GM21786 (cell line): ENCODE results near the gene ATP8B4.

Experiments used
- ATAC-seq: cut with Tn5 transposase; IDR thresholded peaks from one replicate; pipeline ENCODE4 v1.9.1; 2021; ENCODE audit not compliant: unreplicated experiment

ATP8B4 gene

DNA sequence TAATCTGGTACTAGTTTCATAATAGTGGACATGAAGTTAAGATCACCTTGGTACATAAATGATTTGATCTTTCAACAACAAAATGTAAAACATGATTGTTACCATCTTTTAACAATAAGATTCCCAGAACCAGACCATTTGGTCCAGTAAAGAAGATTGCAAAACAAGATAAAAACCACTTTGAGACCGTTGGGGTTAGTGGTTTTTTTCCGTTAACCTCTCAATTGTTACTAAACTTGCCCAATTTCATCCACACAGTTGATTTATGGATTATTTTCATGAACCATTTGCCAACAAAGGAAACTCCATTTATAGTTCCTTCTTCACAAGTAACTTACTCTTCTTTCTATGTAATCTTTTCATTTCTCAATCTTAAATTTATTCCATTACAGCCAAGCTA is 53.8 kb downstream of the ATP8B4 start:
- ATAC-seq = no peak

DNA sequence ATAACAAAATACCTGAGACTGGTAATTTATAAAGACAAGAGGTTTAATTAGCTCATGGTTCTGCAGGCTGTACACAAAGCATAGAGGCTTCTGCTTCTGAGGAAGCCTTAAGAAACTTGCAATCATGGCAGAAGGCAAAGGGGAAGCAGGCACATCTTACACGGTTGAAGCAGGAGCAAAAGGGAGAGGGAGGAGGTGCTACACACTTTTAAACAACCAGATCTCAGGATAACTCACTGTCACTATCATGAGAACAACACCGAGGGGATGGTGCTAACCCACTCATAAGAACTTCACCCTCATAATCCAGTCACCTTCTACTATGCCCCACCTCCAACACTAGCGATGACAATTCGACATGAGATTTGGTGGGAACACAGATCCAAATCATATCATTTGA is 54.4 kb downstream of the ATP8B4 start:
- no peak for ATAC-seq

DNA sequence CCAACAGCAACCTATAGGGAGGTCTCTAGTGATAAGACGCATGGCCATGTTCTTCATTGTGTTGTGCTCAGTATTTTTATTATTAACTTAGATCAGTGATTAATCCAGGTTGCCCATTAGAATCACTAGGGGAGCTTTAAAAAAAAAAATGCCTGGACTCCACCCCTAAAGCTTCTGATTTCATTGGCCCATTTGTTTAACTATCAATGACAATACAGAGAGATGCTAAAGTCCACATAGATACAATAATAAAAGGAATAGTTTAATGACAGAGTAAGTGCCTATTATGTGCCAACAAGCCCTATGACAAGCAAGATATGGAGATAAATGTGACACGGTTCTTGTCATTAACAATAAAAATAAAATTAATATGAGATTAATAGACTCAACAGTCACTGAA is 55.8 kb downstream of the ATP8B4 start:
- ATAC-seq = no peak

DNA sequence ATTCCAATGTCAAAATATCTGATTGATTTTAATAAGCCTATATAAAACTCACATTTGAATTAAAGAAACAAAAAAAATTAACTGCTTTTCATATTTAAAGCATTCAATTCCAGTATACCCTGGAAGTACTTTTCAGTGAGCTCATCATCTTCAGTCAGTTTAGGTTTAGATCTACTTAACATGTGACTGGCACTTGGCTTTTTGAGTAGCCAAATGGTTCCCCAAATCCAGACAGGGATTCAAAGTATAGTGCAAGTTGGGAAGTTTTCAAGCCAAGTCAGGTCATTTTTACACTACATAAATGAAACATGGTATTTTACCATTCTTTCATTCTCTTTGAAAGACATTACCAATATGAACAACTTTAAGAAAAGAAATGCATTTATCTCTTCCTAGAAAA is 57.5 kb downstream of the ATP8B4 start:
- ATAC-seq = no peak

DNA sequence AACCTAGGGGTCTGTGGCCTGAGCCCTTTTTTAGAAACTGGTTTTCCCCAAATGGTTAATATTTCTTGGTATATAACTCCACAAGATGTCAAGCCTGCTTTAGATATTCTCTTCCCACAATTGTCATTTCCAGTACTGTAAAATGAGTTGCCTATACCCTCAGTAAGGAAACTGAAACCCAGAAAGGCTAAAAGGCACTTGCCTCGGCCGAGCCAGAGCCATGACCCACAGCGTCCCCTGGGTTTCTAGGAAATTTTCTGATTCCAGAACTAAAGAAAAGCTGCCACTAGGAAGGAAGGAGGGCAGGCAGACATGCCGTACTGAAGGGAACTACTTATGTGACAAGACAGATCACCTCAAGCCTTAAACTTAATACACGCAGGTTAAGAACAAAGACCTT is 59.1 kb downstream of the ATP8B4 start:
- ATAC-seq = no peak

DNA sequence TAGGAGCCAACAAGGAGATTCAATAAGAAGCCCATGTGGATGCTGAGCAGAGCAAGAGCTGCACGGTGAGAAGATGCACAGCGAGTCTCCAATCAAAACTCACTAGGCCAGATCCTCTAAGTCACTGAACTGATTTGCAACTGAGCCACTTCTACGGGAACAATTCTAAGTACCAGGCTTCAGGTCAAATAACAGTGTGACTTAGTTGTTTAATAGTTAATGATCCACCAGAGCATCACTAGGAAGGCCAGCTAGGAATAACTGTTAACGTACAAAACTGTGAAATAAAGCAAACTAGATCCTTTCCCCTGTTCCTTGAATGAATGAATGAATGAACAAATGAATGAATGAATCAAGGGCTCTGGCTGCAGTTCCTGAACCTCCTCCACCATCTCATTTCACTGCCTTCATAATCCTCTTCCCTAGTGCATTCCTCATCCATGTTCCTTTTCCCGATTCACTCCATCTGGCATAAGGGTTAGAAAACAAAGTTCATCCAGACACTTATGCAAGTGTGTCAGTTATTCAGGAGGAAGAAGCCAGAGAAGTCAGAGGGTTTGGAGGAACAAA is 59.7 kb downstream of the ATP8B4 start:
- ATAC-seq = no peak

DNA sequence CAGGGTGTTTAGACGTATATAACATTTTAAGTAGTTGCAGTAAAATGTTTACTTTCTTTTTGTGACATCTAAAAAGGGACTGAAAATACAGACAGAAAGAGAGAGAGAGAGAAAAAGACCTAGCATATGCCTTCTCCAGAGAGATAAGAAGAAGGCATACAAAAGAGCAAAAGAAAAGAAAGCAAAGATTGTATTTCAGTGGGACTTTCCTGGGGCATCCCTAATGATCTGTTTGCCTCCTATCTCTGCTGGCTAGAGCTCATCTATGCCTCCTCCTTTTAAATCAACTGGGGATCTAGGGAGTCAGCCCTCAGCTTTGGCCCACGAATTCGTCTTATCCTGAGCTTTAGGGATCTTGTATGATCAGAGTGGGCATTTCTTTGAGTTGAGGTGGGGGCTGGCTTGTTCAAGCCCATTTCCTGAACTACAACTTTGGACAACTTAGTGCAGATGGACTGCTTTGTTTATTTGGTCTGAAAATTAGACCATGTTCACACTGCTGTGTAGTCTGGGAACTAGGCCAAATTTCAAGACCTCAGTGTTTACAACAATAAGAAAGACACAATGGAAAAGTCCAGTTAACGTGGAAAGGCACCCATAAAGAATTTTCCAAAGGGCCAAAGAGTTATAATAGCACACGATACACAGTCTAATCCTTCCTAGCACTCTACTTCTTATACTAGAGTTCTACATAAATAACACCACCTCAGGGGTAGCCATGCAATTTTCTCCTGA is 61.0 kb downstream of the ATP8B4 start:
- no peak for ATAC-seq

DNA sequence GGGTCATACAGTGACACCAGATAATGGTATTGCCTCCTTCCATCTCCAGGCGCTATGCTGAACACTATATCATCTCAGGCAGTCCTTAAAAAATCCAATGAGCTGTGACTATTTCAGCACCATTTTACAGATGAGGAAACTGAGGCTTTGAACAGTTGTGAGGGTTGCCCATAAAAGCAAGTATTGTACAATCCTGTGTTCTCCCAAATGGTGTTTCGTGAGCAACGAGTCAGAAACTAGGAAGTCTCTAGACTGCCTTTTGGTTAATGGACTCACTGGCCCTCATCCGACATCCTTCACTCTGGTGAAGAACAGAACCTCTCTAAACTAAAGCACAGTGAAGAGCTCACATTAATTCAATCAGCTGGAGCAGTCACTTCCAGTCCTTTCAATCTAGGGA is 61.8 kb downstream of the ATP8B4 start:
- ATAC-seq = no peak

DNA sequence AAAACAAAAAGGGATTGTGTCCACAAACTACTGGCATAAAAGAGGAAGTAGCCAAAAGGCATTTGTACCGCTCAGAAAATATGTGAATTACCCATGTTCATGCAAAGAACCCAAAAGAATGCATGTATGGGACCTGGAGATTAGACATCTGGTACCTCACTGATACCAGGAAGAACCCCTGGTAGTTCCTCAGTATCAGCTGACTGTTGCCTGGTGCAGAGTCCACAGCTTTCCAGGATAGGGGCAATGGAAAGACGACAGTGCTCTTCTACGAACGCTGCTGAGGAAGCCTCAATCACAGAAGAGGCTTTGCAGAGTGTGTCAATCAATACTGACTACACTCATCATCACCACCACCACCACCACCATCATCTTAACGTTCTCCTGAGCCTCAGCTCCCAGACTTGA is 63.3 kb downstream of the ATP8B4 start:
- no peak for ATAC-seq

DNA sequence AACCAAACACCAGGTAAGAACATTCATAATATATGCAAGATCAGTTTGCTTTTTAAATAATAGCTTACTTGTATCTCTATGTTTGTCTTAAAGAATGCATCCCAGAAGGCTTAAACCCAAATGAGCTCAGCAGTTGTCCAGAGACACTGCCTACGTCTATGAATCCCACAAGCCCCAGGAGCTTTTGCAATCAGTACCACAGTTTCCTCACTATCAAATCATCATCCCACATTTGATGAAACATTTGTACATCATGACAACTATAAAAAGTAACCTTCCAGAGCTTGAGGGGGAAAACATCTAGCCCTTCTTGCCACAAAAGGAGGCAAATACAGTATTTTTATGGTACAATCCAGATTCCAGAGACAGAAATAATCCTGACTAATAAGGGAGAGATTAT is 63.7 kb downstream of the ATP8B4 start:
- no peak for ATAC-seq

DNA sequence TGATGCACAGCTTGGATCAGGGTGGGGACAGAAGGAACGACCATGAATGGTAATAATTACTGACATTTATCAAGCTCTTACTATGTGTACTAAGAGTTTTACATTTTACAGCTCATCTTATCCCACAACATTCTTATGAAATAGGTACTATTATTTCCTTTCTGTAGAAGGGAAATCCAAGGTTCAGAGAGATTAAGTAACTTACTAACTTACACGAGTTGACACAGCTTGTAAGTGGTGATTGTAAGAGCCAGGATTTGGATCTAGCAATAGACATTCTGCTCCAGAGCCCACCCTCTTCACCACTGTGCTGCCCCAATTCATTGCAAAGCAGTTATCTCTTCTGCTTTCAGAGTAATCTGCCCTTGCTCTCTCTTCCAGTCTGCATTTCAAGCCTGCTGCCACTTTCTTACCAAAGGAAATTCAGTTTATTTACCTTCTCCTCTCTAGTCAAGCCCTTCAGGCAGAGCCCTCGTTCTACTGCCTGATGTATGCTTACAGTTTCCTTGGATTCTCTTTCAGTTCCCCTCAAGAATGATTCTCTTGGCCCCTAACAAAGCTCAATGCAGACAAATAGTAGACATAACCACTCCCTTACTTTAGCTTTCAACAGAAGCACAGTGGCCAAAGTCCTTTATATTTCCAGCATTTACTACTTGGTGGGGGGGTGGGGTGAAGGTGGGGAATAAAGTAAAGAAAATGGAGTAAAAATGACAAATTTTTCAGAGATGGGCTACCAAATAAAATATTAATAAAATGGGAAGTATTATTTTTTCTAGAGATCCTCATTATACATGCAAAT is 65.8 kb downstream of the ATP8B4 start:
- ATAC-seq = no peak

DNA sequence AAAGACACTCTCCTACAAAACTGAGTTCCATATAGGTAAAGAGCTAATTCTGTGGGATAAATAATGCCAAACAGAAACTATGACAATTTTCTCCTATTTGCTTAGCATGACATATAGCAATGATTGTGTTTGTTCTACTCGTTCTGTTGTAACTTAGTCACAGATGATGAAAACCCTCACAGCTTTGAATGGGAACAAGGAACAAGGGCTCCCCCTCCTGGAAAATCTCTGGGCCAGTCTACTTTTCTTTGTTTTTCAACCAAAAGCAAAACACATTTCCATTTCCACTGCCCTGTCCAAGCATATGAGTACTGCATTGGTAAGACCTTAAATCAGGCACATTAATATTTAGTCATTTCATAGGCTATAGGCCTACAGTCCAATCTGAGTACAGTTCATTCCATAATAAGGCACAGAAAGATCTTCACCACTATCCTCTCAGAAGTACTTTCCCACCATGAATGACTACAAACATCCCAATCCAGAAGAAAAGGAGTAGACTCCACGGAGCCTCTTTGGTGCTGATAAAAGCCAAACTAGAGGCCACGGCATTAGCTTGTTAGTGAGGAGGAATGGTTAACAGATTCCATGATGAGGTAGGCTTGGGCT is 67.1 kb downstream of the ATP8B4 start:
- no peak for ATAC-seq

DNA sequence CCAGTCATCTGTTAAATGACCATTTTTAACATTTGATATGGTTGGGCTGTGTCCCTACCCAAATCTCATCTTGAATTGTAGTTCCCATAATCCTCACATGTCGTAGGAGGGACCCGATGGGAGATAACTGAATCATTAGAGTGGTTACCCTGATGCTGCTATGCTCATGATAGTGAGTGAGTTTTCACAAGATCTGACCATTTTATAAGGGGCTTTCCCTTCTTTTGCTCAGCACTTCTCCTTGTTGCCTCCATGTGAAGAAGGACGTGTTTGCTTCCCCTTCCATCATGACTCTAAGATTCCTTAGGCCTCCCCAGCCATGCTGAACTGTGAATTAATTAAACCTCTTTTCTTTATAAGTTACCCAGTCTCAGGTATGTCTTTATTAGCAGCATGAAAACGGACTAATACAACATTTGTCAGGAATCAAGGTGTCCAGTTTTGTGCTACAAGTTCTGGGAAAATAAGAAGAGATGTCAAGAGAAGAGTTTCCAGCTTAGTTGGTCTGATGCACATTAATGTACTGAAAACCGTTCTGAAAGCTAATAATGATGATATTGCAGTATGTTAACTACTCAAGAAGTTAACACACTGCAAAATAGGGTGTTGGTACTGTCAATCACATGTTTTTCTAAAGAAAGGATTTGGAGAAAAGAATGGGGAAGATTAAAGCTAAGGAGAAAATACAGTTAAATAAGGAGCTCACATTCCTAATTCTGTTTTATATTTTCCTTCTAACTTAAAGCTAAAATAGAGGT is 67.9 kb downstream of the ATP8B4 start:
- ATAC-seq = no peak

DNA sequence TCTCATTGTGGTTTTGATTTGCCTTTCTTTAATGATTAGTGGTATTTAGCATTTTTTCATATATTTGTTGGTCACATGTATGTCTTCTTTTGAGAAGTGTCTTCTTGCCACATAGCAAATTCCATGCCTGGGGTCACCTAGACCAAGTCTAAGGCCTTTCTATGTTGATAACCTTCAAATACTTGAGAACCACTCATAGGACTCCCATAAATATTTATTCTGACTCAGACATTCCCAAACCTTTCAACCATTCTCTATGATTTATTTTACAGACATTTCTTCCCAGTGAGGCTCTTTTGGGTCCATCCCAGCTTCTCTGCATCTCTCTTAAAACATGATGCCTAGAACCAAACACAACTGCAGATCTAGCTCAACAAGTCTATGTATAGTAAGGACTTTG is 69.2 kb downstream of the ATP8B4 start:
- no peak for ATAC-seq

DNA sequence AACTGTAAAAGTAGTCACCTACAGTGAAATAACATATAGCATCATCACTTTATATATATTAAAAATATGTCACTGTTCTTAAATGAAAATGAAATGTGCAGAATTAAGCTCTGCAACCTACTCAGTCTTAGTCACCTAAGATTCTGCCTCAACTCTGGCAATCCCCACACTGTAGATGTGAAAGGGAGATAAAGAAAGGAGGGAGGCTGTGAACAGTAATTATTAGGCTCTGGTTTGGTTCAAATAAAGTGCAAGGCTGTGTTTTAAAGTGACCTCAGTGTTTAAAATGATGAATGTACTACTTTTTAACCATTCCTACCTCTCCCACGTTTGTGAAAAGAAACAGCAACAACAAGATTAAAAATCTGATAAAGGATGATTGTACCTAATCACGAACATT is 72.2 kb downstream of the ATP8B4 start:
- ATAC-seq = no peak

DNA sequence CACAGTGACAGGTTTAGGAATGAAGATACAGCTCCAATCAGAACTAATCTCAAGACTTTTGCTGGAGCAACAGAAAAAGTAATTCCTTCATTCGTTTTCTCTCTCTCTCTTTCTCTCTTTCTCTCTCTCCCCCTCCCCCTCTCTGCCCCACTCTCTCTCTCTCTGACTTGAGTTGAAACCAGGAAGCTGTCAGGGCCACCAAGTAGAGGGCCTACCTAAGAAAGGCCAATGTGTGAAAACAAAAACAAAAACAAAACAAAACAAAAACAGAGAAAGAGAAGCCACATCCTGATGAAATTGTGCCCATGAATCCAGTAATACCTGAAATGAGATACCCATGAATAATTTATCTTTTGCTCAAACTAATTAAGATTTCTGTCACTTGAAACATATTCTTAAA is 72.9 kb downstream of the ATP8B4 start:
- no peak for ATAC-seq

DNA sequence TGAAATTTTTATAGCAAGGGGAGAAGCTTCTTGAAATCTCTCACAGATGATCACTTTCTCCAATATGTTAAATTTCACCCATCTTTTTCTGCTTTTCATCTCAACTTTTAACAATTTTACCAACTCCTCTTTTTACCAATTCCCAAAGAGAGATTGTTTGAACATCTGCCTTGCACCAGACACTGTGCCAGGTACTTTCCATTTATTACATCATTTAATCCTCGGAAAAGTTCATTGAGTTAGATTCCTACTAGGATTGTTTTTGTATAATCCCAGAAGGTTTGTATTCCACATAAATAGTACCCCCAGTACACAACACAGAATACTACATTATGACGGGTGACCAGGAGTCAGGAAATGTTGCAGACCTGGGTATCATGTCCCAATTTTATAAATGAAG is 74.1 kb downstream of the ATP8B4 start:
- no peak for ATAC-seq

DNA sequence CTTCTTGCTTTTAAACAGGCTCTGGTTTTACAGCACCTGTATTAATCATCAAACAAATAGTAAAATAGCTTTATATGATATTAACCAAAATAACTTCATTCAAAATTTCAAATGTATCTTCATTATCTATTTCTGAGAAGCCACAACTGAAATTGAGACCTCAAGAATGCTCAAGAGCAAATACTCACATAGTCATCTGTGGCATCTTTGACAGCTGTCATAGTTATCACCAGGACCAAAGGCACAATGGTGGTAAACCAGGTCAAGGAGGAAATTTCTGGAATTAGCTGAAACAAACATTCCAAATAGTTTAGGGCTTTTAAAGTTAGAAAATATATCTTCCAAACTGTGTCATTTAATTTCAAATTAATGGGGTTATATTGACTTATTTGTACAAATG is 74.6 kb downstream of the ATP8B4 start:
- ATAC-seq = no peak

DNA sequence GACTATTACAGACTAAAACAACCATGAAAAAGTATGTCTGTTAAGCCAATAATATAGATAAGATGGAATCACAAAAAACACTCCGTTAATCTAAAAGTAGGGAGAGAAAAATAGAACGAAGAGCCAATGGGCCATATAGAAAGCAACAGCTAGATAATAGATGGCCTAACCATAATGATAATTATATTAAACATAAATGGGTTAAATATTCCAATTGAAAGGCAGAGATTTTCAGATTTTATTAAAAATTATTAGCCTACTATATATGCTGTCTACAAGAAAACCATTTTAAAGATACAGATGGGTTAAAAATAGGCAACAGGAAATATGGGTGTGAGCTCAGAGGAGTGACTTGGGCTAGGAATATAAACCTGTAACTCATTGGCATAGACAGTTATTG is 76.3 kb downstream of the ATP8B4 start:
- no peak for ATAC-seq

DNA sequence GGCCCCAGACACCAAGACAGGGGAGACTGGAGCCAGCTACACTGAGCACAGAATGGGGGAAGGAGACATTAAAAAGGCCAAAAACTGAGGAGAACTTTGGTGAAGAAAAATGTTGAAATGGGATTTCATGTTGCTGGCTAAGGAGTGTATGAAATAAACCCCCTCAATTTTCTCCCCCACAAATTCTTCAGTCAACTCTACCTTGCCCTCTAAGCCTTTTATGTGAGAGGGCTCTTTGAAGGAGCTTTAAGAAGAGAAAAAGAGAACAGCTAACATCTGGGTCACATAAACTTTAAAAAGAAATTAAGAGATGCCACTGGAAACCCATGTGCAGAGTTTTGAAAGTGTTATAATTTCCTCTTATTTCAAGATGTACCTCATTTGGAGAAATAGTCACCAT is 88.6 kb downstream of the ATP8B4 start:
- no peak for ATAC-seq

DNA sequence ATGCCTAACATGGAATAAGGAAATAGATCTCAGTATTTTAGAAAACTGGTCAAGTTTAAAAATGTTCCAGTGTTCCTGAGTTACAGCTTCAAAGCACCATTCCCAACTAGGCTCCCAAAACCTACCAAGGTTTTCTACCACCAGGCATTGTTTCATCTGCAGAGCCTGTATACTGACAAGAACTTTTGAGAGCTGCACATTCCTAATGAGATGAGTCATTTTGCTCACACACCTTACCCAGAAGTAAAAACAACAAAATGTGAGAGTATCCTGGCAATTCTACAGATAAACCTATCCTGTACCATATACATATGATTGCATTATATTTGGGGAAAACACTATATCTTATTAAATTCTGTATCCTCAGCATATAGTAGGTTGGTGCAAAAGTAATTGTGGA is 90.7 kb downstream of the ATP8B4 start:
- no peak for ATAC-seq
